Hepatocyte (in vitro differentiated cells): Measurements from ENCODE around the gene XYLT1. TPM values are rescaled to one million over a fixed set of nuclear protein-coding genes. Genes with fewer than 3 reads are reported as not detected.

Experiments
- DNase-seq: peaks from one replicate; pipeline ENCODE4 v3.0.0-alpha.2; 2016; ENCODE audit warnings: low spot score
- H2AFZ ChIP-seq: fragments of 200-600 bp; sonication (generic); 2 replicates; pipeline ENCODE4 v1.6.0; 2016; ENCODE audit warnings: antibody characterized with exemption, mild to moderate bottlenecking
- H3K27ac ChIP-seq: fragments of 200-600 bp; sonication (generic); 2 replicates; pipeline ENCODE4 v1.5.1; 2016; ENCODE audit warnings: mild to moderate bottlenecking
- H3K27me3 ChIP-seq: fragments of 200-600 bp; sonication (generic); 2 replicates; pipeline ENCODE4 v1.6.1; 2016
- H3K36me3 ChIP-seq: fragments of 200-600 bp; sonication (generic); replicated peaks from 2 replicates; pipeline ENCODE4 v1.5.1; 2016; ENCODE audit warnings: low read depth; ENCODE audit not compliant: insufficient read depth
- H3K4me1 ChIP-seq: fragments of 200-600 bp; sonication (generic); 2 replicates; pipeline ENCODE4 v1.5.1; 2016; ENCODE audit warnings: mild to moderate bottlenecking, moderate library complexity; ENCODE audit not compliant: insufficient read depth
- H3K4me2 ChIP-seq: fragments of 200-600 bp; sonication (generic); 2 replicates; pipeline ENCODE4 v1.6.0; 2016
- H3K4me3 ChIP-seq: fragments of 200-600 bp; sonication (generic); 2 replicates; pipeline ENCODE4 v1.5.1; 2016; ENCODE audit warnings: mild to moderate bottlenecking
- H3K79me2 ChIP-seq: fragments of 200-600 bp; sonication (generic); 2 replicates; pipeline ENCODE4 v1.6.0; 2017; ENCODE audit warnings: mild to moderate bottlenecking
- H3K9me2 ChIP-seq: fragments of 200-600 bp; sonication (generic); replicated peaks from 2 replicates; pipeline ENCODE4 v1.6.0; 2017; ENCODE audit warnings: mild to moderate bottlenecking; ENCODE audit not compliant: insufficient read depth
- H3K9me3 ChIP-seq: fragments of 200-600 bp; sonication (generic); 2 replicates; pipeline ENCODE4 v1.5.1; 2016; ENCODE audit warnings: low read depth, mild to moderate bottlenecking
- H4K20me1 ChIP-seq: fragments of 200-600 bp; sonication (generic); 2 replicates; pipeline ENCODE4 v1.6.0; 2016; ENCODE audit warnings: mild to moderate bottlenecking; ENCODE audit not compliant: insufficient read depth, poor library complexity, severe bottlenecking
- EZH2 ChIP-seq: fragments of 200-600 bp; sonication (generic); IDR thresholded peaks from 2 replicates; pipeline ENCODE4 v1.6.1; 2016; ENCODE audit warnings: antibody characterized with exemption, mild to moderate bottlenecking, borderline replicate concordance
- EZH2phosphoT487 ChIP-seq: fragments of 200-600 bp; sonication (generic); IDR thresholded peaks from one replicate; pipeline ENCODE4 v1.6.1; 2018; ENCODE audit warnings: antibody characterized with exemption, mild to moderate bottlenecking, low read depth, moderate library complexity; ENCODE audit not compliant: unreplicated experiment, severe bottlenecking
- WGBS: methylation state at CpG from one replicate; pipeline ENCODE4 v1.1.6; 2016; ENCODE audit warnings: low lambda C conversion rate; ENCODE audit errors: missing lambda C conversion rate; 5-methylcytosine and 5-hydroxymethylcytosine counted together
- polyA plus RNA-seq: library from polyadenylated mRNA; unstranded; fragments of >200 nt; fragmentation: Nextera tagmentation; extraction: Ambion mirVana; gene quantifications from 2 replicates; pipeline ENCODE4 v1.2.1, GENCODE V29; 2016
- total RNA-seq: library from RNA; depleted of rRNA; stranded (reverse); fragments of >200 nt; gene quantifications from 2 replicates; pipeline ENCODE4 v1.2.3, GENCODE V29; 2014
- TF ChIP-seq, protein P1 (sequence below): fragments of 200-600 bp; sonication (generic); IDR thresholded peaks from 2 replicates; pipeline ENCODE4 v1.5.1; 2016; ENCODE audit warnings: antibody characterized with exemption, mild to moderate bottlenecking; ENCODE audit not compliant: poor library complexity

XYLT1 gene
- total and polyA plus RNA-seq, 2 experiments from 2014 or later = 6.9 to 13.7 TPM

DNA sequence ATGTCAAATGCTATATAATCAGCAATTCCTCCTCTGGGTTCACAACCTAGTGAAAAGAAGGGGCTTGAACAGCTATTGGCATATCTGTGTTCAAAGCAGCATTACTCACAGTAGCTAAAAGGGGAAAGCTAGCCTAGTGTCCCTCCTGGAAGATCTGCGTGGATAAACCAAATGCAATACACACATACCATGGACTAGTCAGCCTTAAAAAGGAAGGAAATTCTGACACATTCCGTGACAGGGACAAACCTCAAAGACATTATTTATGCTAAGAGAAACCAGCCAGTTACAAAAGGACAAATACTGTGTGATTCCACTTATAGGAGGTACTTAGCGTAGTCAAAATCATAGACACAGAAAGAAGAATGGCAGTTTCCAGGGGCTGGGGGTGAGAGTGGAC lies 90.1 kb downstream of the XYLT1 start:
- TF ChIP-seq EZH2phosphoT487 (no peak), EZH2 (no peak)
- TF ChIP-seq, protein P1, sequence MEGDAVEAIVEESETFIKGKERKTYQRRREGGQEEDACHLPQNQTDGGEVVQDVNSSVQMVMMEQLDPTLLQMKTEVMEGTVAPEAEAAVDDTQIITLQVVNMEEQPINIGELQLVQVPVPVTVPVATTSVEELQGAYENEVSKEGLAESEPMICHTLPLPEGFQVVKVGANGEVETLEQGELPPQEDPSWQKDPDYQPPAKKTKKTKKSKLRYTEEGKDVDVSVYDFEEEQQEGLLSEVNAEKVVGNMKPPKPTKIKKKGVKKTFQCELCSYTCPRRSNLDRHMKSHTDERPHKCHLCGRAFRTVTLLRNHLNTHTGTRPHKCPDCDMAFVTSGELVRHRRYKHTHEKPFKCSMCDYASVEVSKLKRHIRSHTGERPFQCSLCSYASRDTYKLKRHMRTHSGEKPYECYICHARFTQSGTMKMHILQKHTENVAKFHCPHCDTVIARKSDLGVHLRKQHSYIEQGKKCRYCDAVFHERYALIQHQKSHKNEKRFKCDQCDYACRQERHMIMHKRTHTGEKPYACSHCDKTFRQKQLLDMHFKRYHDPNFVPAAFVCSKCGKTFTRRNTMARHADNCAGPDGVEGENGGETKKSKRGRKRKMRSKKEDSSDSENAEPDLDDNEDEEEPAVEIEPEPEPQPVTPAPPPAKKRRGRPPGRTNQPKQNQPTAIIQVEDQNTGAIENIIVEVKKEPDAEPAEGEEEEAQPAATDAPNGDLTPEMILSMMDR = no peak
- DNase-seq = no peak
- Histone ChIP-seq H3K4me3 (no peak overlapping the region), H3K4me1 (peaks cover 36% of the 10 kb centered on the region), H3K27ac (no peak overlapping the region), H3K9me3 (no peaks in the 10 kb centered on the region), H3K36me3 (no peaks in the 10 kb centered on the region), H3K27me3 (no peaks in the 10 kb centered on the region), H3K79me2 (peaks cover 6% of the 10 kb centered on the region), H3K4me2 (no peak overlapping the region), H2AFZ (no peak overlapping the region), H4K20me1 (no peaks in the 10 kb centered on the region), H3K9me2 (no peaks in the 10 kb centered on the region)
- 89% methylated on average over 3 of the region's 3 CpGs for WGBS

DNA sequence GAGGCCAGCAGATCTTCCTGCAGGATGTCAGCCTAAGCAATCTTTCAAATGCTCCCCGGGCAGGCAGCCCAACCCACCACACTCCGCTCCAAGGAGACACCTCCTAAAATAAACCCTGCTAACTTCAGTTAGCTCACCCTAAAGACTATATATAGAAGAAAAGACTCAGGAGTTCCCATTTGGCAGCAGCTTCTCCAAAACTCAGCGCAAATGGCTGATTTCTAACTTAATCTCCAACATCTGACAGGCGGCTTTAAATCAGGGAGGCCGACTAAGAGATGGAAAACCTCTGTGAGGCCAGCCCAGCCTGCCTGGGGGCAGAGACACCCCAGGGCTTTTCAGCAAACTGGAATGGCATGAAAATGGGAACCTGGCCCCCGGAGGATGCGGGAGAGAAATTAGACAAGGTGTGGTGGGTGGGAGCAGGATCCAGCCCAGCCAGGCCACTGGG lies 91.6 kb downstream of the XYLT1 start:
- H3K9me2 ChIP-seq = no peaks in the 10 kb centered on the region
- no peaks in the 10 kb centered on the region for H3K36me3 ChIP-seq
- no peak overlapping the region for H2AFZ ChIP-seq
- H3K79me2 ChIP-seq = peaks cover 5% of the 10 kb centered on the region
- no peak overlapping the region for H3K4me3 ChIP-seq
- H3K4me2 ChIP-seq = peak overlapping the region; percentile 59
- peak; percentile 28 for DNase-seq
- peaks cover 45% of the 10 kb centered on the region for H3K4me1 ChIP-seq
- no peaks in the 10 kb centered on the region for H3K27me3 ChIP-seq
- WGBS = 38% methylated on average over 7 of the region's 7 CpGs
- no peaks in the 10 kb centered on the region for H4K20me1 ChIP-seq
- peak overlapping the region; percentile 59 for H3K27ac ChIP-seq
- H3K9me3 ChIP-seq = no peaks in the 10 kb centered on the region
- TF ChIP-seq, protein P1 = no peak
- no peak for TF ChIP-seq EZH2phosphoT487
- no peak for TF ChIP-seq EZH2

DNA sequence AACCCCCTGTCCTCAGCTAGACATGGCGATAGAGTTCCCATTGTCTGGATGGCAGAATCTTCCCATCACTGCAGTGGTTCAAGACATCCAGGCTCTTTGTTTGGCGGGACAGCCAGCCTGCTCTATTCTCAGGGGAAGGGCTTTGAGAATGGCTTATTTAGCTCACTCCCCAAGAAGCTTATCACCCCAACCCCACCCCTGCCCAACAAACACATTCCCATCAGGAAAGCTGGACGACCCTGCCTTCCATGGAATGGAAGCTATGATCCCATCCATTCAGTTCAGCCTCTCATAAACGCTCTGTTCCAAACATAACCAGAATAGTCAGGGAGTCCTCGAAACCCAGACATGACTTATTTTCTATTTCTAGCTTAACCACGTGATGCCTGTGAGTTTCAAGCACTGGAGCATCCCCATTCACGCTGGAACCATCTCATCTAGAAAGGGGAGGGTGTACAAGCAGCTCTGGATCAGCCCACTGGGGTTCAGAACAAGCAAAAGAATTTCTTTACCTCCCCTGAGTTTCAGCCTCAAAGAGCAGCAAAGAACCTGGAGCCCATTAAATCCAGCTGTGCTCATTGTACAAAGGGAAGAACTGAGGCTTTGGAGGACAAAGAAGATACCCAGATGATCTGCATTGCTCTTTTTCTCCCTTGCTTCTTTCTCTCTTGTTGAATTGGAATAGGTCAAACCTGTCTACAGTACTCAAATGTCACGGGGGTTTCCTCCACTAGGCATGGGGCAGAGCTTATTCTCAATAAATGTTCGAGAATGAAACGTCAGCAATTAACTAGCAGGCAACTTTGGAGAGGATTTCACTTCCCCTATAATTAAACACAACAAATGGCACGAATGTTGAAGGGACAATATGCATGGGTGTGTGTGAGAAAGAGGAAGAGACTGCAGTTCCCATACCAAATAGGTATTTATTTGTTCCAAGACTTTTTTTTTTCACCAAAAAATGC lies 93.1 kb downstream of the XYLT1 start:
- no peaks in the 10 kb centered on the region for H4K20me1 ChIP-seq
- no peak overlapping the region for H3K4me2 ChIP-seq
- no peak overlapping the region for H3K4me3 ChIP-seq
- no peaks in the 10 kb centered on the region for H3K9me3 ChIP-seq
- H3K4me1 ChIP-seq = peaks cover 39% of the 10 kb centered on the region
- 65% methylated on average over 10 of the region's 11 CpGs for WGBS
- no peaks in the 10 kb centered on the region for H3K9me2 ChIP-seq
- H3K27ac ChIP-seq = no peak overlapping the region
- H3K36me3 ChIP-seq = no peaks in the 10 kb centered on the region
- H3K27me3 ChIP-seq = no peaks in the 10 kb centered on the region
- TF ChIP-seq, protein P1 = no peak
- no peak for TF ChIP-seq EZH2phosphoT487
- no peak for TF ChIP-seq EZH2
- peaks cover 11% of the 10 kb centered on the region for H3K79me2 ChIP-seq
- no peak overlapping the region for H2AFZ ChIP-seq
- DNase-seq = no peak
